Hematopoietic multipotent progenitor cell (in vitro differentiated cells): ENCODE results near the gene RNF213. TPM values are rescaled to one million over a fixed set of nuclear protein-coding genes. Genes with fewer than 3 reads are reported as not detected.

Source experiments
- DNase-seq, 3 donors: peaks; one replicate each; pipeline ENCODE4 v3.0.0-alpha.2; 2011 to 2015; ENCODE audit warnings: low read depth in 2 of 3, low spot score in 2 of 3
- total RNA-seq: library from RNA; depleted of rRNA; stranded (reverse); fragments of >200 nt; gene quantifications from one replicate; pipeline ENCODE4 v1.2.3, GENCODE V29; 2012

Gene RNF213
- total RNA-seq, 1 donor = 142 TPM

GRCh38 chr17:80363120-80363515 lies 102.5 kb downstream of the RNF213 start:
- no peak for DNase-seq

- DNase-seq = no peak
Measured at GRCh38 chr17:80363518-80364090, 103.0 kb downstream of the RNF213 start.

GRCh38 chr17:80364091-80364691 lies 103.5 kb downstream of the RNF213 start:
- DNase-seq = peak in 2 of 3 donors; percentile 4 to 43

GRCh38 chr17:80365001-80365965 lies 104.6 kb downstream of the RNF213 start:
- no peak for DNase-seq

GRCh38 chr17:80365983-80366382 lies 105.3 kb downstream of the RNF213 start:
- DNase-seq = no peak

- no peak for DNase-seq
Measured at GRCh38 chr17:80367503-80367902, 106.9 kb downstream of the RNF213 start.

- no peak for DNase-seq
Measured at GRCh38 chr17:80371196-80371595, 110.5 kb downstream of the RNF213 start.

- DNase-seq = no peak
Measured at GRCh38 chr17:80372456-80372855, 111.8 kb downstream of the RNF213 start.

- DNase-seq = no peak
Measured at GRCh38 chr17:80372922-80373570, 112.4 kb downstream of the RNF213 start.

GRCh38 chr17:80374039-80374731 lies 113.5 kb downstream of the RNF213 start:
- no peak for DNase-seq

- no peak for DNase-seq
Measured at GRCh38 chr17:80374732-80375585, 114.3 kb downstream of the RNF213 start.

- no peak for DNase-seq
Measured at GRCh38 chr17:80376531-80376930, 115.9 kb downstream of the RNF213 start.

- DNase-seq = no peak
Measured at GRCh38 chr17:80377798-80378197, 117.1 kb downstream of the RNF213 start.

- no peak for DNase-seq
Measured at GRCh38 chr17:80379348-80379747, 118.7 kb downstream of the RNF213 start.

GRCh38 chr17:80380068-80380467 lies 119.4 kb downstream of the RNF213 start:
- DNase-seq = no peak

GRCh38 chr17:80380555-80381002 lies 119.9 kb downstream of the RNF213 start:
- no peak for DNase-seq

GRCh38 chr17:80381416-80381923 lies 120.8 kb downstream of the RNF213 start:
- no peak for DNase-seq

- no peak for DNase-seq
Measured at GRCh38 chr17:80382446-80382845, 121.8 kb downstream of the RNF213 start.

GRCh38 chr17:80382956-80383355 lies 122.3 kb downstream of the RNF213 start:
- no peak for DNase-seq
